ENCODE measurements around the gene STRN.
"Not testable (repeated sequence)": the region's sequence is repeated elsewhere in the genome, so short reads cannot be mapped to it uniquely, and the experiment has no call there.

Gene STRN

DNA sequence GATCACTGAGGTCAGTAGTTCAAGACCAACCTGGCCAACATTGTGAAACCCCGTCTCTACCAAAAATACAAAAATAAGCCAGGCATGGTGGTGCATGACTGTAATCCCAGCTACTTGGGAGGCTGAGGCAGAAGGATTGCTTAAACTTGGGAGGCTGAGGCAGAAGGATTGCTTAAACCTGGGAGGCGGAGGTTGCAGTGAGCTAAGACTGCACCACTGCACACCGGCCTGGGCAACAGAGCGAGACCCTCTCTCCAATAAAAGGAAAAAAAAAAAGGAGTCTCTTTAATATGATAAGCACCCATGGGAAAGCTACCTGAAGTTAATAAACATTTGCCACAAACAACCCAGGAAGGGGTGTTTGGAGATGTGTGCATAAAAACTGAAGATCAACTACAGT, 2.6 kb downstream of the STRN start:
- DNase-seq = no peak

DNA sequence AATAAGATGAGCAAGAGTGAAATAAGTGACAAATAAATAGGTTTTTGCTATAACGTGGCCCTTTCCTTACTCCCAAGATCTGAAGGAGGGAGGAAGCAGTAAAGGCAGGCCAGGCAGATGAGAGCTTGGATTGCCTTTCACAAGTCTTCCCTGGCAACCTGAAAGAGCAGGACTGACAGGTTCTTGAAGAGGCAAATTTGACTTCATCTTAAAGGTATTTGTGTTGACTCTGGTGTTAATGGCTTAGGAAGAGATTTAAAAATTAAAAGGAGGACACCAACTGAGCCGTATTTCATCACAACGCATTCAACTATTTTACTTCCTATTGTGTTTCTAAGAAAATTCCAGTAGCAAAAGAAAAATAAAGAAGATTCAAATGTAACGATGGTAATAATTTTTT, 3.2 kb downstream of the STRN start:
- no peak for DNase-seq

DNA sequence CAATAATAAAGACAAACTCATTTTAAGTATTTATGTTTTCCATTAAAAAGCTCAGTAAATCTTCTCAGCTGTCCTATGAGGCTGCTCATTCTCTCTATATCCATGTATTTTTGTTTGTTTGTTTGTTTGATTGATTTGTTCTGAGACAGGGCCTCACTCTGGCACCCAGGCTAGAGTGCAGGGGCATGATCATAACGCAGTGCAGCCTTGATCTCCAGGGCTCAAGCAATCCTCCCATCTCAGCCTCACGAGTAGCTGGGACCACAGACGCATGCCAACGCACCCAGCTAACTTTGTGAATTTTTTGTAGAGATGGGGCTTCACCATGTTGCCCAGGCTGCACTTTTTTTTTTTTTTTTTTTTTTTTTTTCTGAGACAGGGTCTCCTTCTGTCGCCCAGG, 5.6 kb downstream of the STRN start:
- DNase-seq = no peak

DNA sequence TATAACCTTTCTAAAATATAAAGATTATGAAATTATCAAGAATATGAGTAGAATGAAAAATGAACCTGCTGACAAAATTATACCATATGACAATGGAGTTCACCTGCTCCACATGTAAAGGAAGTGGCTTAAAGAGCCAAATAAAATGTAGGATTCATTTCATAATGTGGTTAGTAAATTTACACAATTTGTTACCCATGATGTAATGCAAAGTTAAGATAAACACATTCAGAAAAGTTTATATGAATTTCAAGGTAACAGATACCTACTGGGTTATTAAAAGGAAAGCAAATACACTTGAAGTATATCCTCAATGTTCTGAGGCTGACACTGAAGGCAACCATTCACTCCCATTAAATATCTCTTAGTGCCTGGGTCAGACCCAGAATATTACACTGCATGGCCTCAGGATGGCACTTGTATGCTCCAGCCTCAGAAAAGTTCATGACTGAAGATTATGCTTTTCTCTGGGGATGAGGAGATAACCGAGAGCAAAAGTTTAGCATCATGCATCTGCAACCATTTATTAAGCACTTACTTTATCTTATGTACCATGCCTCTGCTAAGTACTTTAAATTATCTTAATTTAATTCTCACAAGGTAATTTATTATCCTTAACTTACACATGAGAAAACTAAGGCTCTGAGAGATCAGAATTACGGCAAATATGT, 6.2 kb downstream of the STRN start:
- DNase-seq = no peak

DNA sequence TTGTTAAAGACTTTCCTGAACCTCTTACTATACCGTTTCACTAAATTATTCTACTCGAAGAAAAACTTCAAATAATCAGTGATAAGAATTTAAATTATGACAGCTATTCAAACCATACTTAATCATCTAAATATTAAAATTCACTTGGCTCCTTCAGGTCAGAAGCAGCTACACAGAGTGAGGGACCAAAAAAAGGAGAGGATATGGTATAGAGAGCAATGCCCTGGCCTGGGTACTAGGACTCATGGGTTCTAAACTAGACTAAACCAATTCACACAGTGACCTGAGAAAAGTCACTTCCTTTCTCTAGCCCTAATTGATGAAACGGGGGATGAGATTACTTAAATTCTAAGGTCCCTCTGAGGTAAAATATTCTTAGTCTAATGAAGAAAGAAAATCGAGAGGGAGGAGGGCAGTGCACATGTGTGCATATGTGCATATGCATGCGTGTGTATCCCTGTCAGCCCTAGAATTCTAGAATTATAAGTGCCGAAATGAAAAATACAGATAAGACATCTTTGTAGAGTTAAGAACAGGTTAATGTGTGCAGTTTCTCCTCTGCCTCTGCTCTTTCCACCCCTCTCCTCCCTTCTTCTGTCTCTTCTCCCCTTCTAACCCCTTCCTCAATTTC, 11.2 kb downstream of the STRN start:
- no peak for DNase-seq

DNA sequence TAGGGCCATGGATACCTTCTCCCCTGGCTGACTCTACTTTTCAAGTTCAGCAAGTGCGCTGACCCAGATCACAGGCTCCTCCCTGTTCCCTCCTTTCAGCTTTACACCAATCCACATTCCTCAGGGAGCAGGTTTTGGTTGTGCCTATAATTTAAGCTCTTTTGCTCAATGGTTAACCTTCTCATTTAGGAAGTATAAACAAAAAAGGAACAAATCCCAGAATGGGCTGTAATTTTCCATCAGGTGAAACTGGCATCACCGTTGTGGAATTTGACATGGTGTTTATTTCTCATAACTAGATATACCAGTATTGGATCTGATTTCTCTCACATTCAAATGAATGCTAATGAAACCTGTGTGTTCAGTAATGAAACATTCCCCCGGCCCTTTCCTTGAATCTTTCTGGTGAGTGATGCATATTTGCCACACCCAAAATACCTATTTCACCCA, 13.6 kb downstream of the STRN start:
- no peak for DNase-seq

DNA sequence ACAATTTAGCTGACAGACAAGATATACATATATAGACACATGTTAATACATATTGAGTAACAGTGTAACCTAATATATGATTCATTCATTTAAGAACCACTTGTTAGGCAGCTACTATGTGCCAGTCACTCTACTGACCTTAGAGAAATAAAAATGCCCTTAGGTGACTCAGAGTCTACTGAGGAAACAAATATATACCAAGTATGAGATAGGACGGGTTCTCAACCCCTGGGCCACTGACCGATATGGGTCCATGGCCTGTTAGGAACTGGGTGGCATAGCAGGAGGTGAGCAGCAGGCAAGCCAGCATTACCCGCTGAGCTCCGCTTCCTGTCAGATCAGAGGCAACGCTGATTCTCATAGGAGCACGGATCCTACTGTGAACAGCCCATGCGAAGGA, 14.8 kb downstream of the STRN start:
- DNase-seq = no peak

DNA sequence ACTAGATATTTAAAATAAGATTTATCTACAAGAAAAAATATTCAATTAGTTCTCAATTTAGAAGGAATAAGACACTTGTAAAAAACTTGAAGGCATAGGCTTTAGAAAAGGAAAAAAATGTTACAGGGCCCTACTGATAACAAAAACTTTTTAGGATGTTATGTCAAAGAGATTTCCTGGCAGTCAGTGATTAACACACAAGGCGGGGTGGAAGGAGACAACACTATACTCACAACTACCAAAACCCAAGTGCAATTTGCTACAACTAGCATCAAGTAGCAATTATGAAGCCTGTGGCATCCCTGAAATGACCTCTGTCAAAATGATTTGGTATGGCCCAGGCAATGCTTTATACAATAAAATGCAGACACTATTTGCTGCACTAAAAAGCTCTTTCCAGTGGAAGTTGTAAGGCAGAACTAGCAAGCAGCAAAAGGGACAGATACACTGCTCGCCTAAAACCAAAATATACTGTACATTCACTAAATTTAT, 15.3 kb downstream of the STRN start:
- no peak for DNase-seq

DNA sequence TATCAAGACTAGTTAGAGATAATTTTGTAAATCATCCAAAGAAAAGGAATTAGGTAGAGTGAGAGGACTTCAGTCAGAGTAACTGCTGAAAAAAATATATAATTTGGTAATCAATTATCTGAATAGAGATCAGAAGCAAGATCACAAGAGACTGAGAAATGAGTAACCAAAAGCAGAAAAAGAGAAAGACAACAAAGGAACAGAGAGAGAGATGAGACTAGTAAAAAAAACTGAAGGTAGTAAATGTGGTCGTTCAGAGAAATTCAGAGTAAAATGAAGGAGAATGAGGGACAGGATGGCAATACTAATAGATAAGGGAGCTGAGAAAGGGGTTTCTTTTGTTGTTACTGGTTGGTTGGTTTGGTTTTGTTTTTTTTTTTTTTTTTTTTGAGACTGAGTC, 16.5 kb downstream of the STRN start:
- DNase-seq = no peak

DNA sequence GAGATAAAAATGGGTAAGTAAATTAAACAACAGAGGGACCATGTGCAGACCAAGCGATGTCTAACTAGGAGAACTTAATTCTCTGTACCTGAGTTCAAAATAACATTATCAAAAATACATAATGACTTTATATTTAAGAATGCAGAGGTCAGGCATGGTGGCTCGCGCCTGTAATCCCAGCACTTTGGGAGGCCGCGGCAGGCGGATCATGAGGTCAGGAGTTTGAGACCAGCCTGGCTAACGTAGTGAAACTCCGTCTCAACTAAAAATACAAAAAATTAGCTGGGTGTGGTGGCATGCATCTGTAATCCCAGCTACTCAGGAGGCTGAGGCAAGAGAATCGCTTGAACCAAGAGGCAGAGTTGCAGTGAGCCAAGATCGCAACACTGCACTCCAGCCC, 21.1 kb downstream of the STRN start:
- DNase-seq = not testable (repeated sequence)

DNA sequence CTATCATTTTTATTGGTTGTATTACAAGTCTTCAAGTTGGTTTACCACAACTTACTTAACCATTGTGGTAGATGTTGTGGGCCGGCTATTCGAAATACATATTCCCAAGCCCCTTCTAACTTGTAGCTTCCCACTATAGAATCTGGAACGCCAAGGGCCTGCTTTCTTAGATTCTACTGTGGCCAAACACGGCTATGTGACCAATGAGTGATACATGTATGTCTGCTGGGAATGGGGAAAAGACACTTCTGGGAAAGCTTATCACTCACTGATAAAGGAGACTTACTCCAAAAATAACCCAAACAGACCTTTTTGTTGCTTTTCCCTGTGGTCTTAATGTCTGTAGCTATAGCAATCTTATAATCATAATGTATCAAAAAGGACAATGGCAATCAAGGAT, 24.5 kb downstream of the STRN start:
- no peak for DNase-seq

DNA sequence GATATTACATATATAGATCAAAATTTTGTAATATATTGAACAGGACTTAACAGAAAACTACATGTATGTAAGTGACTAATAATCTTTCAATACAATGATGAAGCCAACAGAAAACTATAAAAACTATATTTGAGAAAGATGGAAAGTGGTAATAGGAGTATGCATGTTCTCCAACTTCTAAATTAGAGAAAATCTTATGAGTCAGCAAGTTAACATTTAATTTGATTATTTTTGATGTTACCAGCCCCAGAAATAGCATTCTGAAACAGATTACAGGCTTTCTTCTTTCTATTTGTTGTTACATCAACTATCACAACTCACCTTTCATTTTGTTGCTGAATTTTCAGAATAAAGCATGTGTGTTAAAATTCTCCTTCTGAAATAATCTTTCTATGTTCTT, 29.8 kb downstream of the STRN start:
- DNase-seq = not testable (repeated sequence)

DNA sequence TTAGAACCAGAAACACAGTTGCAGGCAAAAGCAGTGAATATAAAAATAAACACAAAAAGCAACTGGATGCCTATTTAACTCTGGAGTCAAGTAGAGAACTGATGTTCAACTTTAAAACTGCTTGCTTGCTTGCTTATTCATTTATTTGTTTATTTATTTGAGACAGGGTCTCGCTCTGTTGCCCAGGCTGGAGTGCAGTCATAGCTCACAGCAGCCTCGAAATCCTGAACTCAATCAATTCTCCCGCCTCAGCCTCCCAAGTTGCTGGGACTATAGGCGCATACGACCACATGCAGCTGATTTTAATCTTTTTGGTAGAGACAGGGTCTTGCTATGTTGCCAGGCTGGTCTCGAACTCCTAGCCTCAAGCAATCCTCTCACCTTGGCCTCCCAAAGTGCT, 34.6 kb downstream of the STRN start:
- DNase-seq = not testable (repeated sequence)

DNA sequence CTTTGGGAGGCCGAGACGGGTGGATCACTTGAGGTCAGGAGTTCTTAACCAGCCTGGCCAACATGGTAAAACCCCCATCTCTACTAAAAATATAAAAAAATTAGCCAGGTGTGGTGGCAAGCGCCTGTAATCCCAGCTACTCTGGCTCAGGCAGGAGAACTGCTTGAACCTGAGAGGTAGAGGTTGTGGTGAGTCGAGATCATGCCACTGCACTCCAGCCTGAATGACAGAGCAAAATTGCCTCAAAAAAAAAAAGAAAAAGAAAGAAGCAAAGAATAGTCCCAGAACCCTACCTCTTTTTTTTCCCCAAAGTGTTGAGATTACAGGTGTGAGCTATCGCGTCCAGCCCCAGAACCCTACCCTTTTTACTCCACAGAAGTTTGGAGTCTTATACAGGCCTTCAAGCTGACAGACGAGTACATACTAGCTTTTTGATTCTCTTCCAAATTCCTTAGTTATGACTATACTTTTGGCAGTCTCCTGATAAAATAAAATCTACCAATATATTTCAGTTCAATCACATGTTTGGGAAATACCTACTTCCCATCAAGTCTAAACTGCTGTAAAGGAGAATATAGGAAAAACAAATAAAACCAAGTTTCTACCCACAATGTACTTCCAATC, 35.4 kb downstream of the STRN start:
- not testable (repeated sequence) for DNase-seq

DNA sequence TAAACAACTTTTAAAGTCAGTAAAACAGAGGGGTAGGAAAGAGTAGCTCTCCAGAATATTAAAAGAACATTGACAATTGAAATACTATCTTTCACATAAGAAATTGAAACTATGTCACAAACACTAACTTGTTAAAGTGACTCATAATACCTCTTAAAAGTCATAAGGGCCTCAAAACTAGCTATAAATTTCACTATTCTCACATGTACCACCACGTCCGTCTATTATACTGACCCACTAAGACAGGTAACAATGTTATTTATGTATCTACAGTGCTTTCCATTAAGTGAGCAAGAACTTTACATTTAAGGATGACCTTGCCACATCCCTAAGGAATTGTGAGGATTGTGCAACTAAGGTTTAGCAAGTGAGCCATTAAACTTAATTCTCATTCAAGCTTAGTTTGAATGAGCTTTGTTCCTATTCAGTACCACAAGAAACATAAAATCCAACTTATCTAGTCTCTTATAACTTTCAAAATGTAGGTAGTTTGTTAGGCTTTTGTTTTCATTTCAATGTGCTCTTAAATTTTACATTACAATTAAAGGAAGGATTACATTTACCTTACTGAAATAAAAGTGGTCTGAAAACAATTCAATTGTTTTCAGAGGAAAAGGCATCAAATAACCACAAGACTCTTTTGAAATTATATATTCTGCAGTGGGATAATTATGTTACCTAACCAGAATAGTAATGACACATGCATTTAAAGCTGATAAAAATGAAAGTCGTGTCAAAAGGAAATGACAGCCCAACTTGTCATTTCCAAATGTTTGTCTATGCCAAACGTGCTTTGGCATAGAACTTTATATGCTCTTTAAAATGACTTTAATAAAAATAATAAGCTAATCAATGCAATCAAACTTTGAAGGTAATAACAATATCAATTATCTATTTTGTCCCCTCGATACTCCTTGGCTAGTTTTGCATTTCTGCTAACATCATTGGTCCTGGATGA, 39.9 kb downstream of the STRN start:
- not testable (repeated sequence) for DNase-seq

DNA sequence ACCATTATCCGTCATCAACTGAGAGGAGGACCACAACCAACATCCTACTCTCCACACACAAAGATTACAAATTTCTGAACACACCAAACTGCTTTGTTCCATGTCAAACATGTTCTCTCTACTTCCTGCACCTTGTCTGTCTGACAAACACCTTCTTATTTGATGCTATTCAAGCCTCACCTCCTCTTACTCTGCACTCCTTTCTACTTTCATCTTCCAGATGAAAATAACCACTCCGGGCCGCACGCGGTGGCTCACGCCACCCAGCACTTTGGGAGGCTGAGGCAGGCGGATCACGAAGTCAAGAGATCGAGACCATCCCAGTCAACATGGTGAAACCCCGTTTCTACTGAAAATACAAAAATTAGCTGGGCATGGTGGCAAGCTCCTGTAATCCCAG, 43.7 kb downstream of the STRN start:
- DNase-seq = not testable (repeated sequence)

DNA sequence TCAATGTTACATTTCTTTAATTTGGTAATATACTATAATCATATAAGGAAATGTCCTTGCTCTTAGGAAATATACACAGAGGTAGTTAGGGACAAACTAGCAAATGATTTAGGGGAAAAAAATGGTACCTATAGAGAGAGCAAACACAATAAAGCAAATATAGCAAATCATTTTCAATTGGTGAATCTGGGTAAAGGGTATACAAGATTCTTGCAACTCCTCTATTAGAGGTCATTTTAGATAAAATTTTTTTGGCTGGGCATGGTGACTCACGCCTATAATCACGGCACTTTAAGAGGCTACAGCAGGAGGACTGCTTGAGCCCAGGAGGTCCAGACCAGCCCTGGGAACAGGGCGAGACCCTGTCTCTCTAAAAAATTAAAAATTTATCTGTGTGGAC, 44.4 kb downstream of the STRN start:
- DNase-seq = no peak

DNA sequence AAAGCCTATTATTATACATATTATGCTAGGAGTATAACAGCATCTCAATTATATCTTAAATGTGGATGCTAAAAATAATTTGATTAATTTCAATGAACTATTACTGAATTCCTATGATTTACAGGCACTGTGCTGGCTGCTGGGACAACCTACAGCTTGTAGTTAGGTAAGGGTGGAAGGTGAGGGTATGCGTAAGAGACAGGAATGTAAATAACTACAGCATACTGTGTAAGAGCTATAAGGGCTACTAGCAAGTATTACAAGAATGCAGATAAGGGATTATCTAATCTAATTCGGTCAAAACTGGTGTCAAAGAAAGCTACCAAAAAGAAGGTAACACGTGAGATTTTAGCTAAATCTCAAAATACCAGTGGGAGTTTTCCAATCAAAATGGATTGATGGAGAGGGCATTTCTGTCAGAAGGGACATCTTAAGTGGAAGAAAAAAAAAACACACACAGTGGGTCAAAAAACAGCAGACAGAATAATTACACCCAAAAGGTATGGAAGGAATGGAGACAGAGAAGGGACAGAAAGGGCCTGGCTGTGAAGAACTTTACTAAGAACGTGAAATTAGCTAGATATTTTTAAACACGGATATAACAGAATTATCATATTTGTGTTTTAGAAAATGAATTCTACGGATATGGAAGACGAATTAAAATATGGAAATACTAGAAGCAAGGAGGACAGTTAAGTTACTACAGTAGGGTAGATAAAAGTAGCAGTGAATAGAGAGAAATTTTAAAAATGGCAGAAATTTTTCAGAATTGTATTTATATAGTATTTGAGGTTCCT, 47.1 kb downstream of the STRN start:
- DNase-seq = no peak

DNA sequence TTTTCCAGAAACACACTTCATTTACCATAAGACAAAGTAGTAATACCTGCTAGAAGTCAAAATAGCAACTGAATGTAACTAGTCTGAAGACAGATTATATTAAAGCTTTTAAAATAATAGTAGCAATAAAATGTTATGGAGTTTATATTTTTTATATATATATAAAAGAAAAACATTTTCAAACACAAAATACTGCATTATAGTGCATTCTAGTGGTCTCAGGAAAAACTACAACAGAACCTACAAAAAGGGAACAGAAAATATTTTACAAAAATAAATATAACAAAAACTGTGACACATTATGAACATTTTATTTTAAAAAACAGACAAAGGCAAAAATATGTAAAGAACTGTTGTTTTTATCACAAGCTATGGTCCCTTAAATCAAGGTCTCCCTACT, 48.0 kb downstream of the STRN start:
- no peak for DNase-seq

DNA sequence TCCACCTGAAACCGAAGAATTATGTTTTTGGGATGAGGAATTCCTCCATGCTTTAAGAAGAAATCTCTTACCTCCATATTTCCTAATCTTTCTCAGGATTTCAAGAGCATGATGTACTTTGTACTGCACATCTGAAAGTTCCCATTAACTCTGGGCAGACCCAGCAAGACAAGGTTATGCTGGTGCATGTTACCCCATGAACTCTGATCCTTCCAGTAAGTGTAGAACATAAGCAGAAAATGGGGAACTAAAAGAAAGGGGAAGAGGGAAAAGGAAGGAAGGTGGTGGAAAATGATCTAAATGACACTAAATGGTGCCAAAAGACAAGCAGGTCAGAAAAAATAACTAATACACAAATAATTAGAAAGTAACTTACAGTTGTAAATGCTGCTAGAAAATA, 50.7 kb downstream of the STRN start:
- DNase-seq = no peak

DNA sequence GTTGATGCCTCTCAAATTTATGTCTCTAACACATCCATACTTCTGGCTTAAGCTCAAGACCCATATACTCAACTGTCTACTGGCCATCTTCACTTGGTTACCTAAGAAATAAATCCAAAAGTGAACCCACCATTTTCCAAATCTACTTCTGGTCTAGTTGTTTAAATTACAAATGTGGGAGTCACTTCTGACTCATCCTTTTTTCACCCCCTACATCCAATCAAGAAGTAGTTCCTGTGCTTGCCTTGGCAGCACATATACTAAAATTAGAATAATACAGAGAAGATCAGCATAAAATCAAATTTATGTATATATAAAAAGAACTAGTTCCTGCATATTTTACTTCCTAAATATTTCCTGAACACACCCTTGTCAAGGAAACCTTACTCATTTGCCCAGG, 53.6 kb downstream of the STRN start:
- DNase-seq = no peak

DNA sequence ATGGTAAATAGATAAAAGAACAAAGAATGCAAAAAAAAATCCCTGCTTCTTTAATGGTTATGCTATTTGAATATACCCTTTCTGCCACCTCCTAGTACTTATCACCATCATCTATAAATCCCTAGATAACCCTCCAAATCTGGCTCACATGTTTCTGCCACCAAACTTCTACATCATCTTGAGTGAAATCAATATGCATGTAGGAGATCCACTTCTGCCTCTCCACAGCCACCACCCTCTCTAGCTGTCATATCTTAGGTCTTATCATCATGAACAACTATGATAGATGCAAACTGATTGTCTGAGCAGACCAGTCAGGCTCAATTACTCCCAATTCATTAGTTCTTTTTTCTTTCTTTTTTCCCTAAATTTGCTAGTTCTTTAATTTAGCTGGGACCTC, 55.3 kb downstream of the STRN start:
- no peak for DNase-seq

Data from activated T-cell treated with anti-CD3 and anti-CD28 coated beads, Interleukin-2, amount 50 U/mL, for 1 hour (primary cell).